ENCODE measurements around the gene ACIN1. TPM values are rescaled to one million over a fixed set of nuclear protein-coding genes. Genes with fewer than 3 reads are reported as not detected.

Gene ACIN1
- polyA plus RNA-seq (2011; rRNA removed) = 120 and 123 TPM in 2 replicates
- polyA minus RNA-seq (2011; rRNA and poly(A)+ RNA removed) = 74.7 and 90.4 TPM in 2 replicates

DNA sequence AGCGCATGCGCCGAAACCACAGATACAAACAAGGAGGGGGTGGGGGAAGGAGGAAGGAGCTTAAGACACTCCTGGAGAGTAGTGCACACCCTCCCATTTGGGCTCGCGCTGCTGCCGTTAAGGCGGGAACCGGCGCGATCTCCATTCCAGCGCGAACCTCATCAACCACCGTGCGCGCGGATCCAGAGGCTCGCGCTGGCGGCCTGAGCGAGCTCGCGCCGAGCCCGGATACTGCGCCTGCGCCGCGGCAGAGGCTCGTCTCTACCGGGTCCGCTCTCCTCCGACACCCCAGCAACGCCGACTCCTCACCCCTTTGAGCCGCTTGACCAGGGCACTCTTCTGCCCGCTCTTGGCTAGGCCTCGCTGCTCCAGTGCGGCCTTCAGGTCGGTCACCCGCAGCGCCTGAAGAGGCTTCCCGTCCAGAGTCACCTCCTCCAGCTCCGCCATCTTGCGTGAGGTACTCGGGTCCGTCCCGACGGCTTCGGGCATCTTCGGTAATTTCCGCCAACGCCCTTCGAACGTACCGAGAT is at the start of gene ACIN1:
Gene ACIN1, minus strand, starts transcription at position 471 of the 530 bp plus-strand sequence. Its CDS starts 24 bp downstream, at position 447.
- POLR2A ChIA-PET = interaction anchor here (0.5 to 1.5 kb wide), 11 partner anchors 8 to 117 kb away, joined by 3 to 10 read pairs (median 3); no protein-coding TSS in a partner anchor
- H3K4me3 ChIP-seq (ENCODE audit: low read depth, low read length) = peak within 1 kb of the TSS; percentile 89
- H3K36me3 ChIP-seq (ENCODE audit: control insufficient read depth, insufficient read depth, low read length) = peaks cover 15% of the 10 kb centered on the region
- CTCF ChIA-PET = interaction anchor here (0.6 to 3.3 kb wide), 24 partner anchors 9 to 126 kb away, joined by 3 to 43 read pairs (median 3); partner anchors contain the start of genes AJUBA and CDH24
- TF ChIP-seq, protein P1, sequence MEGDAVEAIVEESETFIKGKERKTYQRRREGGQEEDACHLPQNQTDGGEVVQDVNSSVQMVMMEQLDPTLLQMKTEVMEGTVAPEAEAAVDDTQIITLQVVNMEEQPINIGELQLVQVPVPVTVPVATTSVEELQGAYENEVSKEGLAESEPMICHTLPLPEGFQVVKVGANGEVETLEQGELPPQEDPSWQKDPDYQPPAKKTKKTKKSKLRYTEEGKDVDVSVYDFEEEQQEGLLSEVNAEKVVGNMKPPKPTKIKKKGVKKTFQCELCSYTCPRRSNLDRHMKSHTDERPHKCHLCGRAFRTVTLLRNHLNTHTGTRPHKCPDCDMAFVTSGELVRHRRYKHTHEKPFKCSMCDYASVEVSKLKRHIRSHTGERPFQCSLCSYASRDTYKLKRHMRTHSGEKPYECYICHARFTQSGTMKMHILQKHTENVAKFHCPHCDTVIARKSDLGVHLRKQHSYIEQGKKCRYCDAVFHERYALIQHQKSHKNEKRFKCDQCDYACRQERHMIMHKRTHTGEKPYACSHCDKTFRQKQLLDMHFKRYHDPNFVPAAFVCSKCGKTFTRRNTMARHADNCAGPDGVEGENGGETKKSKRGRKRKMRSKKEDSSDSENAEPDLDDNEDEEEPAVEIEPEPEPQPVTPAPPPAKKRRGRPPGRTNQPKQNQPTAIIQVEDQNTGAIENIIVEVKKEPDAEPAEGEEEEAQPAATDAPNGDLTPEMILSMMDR (IDR thresholded peaks at IDR 0.05; ENCODE audit: insufficient read depth, low read depth, low read length) = no peak
- no peaks in the 10 kb centered on the region for H3K27me3 ChIP-seq (ENCODE audit: control insufficient read depth, insufficient read depth, low read length)
- peak; percentile 56 for DNase-seq (ENCODE audit: low read depth)

DNA sequence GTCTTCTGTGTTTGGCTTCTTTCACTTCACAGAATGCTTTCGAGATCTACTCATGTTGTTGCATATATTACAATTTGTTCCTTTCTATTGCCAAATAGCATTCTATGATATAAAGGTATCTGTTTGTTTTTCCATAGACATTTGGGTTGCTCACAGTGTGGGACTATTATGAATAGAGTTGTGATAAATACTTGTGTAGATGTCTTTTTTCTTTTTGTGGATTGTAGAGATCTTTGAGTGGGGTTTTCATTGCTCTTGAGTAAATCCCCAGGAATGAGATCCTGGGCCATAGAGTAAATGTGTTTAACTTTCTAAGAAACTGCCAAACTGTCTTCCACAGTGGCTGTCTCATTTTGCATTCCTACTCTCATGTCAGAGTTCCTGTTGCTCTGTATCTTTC is 49.0 kb upstream of the ACIN1 start:
- TF ChIP-seq, protein P1 (IDR thresholded peaks at IDR 0.05; ENCODE audit: insufficient read depth, low read depth, low read length) = no peak
- CTCF ChIA-PET = interaction anchor here (0.8 to 4.2 kb wide), 4 partner anchors 11 to 34 kb away, joined by 3 to 20 read pairs (median 12); no protein-coding TSS in a partner anchor
- Histone ChIP-seq H3K4me3 (ENCODE audit: low read depth, low read length) (no peak overlapping the region), H3K36me3 (ENCODE audit: control insufficient read depth, insufficient read depth, low read length) (no peaks in the 10 kb centered on the region), H3K27me3 (ENCODE audit: control insufficient read depth, insufficient read depth, low read length) (no peaks in the 10 kb centered on the region)
- no peak for DNase-seq (ENCODE audit: low read depth)
- POLR2A ChIA-PET = no interaction called here

- DNase-seq (ENCODE audit: low read depth) = no peak
- Histone ChIP-seq H3K36me3 (ENCODE audit: control insufficient read depth, insufficient read depth, low read length) (no peaks in the 10 kb centered on the region), H3K4me3 (ENCODE audit: low read depth, low read length) (no peak overlapping the region), H3K27me3 (ENCODE audit: control insufficient read depth, insufficient read depth, low read length) (no peaks in the 10 kb centered on the region)
- ChIA-PET POLR2A (no interaction called here), CTCF (interaction anchor here (0.5 to 4.2 kb wide), 4 partner anchors 9 to 755 kb away, joined by 3 to 20 read pairs (median 3); no protein-coding TSS in a partner anchor)
- TF ChIP-seq, protein P1 (IDR thresholded peaks at IDR 0.05; ENCODE audit: insufficient read depth, low read depth, low read length) = no peak
These were observed 47.9 kb upstream of the ACIN1 start for GRCh38 chr14:23142826-23143225.

DNA sequence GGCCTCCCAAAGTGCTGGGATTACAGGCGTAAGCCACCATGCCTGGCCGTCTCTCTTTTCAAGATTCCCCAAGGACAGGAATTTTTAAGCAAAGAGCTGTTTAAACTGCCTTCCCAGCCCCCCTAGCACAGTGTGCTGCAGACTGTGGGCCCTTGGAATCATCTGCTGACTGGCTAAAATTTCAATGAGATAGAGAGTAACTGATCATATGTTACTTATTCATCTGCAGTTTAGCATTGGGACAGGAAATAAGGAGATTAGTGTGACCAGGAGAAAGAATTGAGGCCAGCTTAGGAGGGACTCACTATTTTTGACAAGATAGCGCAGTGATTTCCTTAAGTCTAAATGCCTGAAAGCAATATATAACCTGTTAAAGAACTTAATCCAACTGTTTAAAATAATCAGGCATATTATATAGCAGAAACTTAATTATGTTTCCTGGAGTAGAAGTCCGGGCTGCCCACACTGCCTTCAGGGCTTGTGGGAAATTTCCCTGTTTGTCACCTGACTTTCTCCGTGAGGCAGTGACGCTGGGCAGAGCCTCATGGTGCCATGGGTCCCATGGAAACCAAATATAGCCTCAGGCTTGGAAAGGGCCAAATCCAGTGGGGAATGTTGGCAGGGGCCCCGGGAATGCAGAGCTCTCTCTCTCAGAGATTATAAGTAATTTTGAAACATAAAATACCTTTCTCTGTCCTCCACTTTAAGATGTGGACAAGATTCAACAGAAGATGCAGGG is 46.9 kb upstream of the ACIN1 start:
- TF ChIP-seq, protein P1 (IDR thresholded peaks at IDR 0.05; ENCODE audit: insufficient read depth, low read depth, low read length) = no peak
- CTCF ChIA-PET = interaction anchor here (0.9 to 4.2 kb wide), 5 partner anchors 10 to 48 kb away, joined by 3 to 20 read pairs (median 3); no protein-coding TSS in a partner anchor
- Histone ChIP-seq H3K27me3 (ENCODE audit: control insufficient read depth, insufficient read depth, low read length) (no peaks in the 10 kb centered on the region), H3K4me3 (ENCODE audit: low read depth, low read length) (no peak overlapping the region), H3K36me3 (ENCODE audit: control insufficient read depth, insufficient read depth, low read length) (no peaks in the 10 kb centered on the region)
- DNase-seq (ENCODE audit: low read depth) = no peak
- POLR2A ChIA-PET = no interaction called here

- no peak overlapping the region for H3K4me3 ChIP-seq (ENCODE audit: low read depth, low read length)
- H3K27me3 ChIP-seq (ENCODE audit: control insufficient read depth, insufficient read depth, low read length) = no peaks in the 10 kb centered on the region
- POLR2A ChIA-PET = no interaction called here
- TF ChIP-seq, protein P1 (IDR thresholded peaks at IDR 0.05; ENCODE audit: insufficient read depth, low read depth, low read length) = no peak
- H3K36me3 ChIP-seq (ENCODE audit: control insufficient read depth, insufficient read depth, low read length) = no peaks in the 10 kb centered on the region; the same call in 1 of the 2 replicates
- CTCF ChIA-PET = interaction anchor here (4.2 kb wide), 1 partner anchor 19 kb away, joined by 20 read pairs; no protein-coding TSS in a partner anchor
- no peak for DNase-seq (ENCODE audit: low read depth)
These were observed 45.4 kb upstream of the ACIN1 start for GRCh38 chr14:23140371-23140770.

All from BJ (cell line).